ENCODE data around the gene KRT14. TPM values are rescaled to one million over a fixed set of nuclear protein-coding genes. Genes with fewer than 3 reads are reported as not detected.

Gene KRT14
- under 1 TPM in 1 of 6 experiments, not detected in 5; 0.24 TPM for total RNA-seq
- long read RNA-seq: 0 reads

- DNase-seq: no peak
- no peak for ATAC-seq
- WGBS (ENCODE audit: insufficient coverage, low coverage, low lambda C conversion rate, missing lambda C conversion rate): 90% methylated on average over 2 of the region's 15 CpGs
- Histone ChIP-seq H3K4me1 (no peaks in the 10 kb centered on the region), H3K9me3 (no peaks in the 10 kb centered on the region), H3K27ac (no peak within 1 kb of the TSS), H3K27me3 (no peaks in the 10 kb centered on the region), H3K4me3 (no peak within 1 kb of the TSS), H3K36me3 (no peaks in the 10 kb centered on the region)
- intact Hi-C loops (cut with DNase I): no loop called here
- TF ChIP-seq POLR2A (IDR thresholded peaks at IDR 0.05): no peak
- no peak for TF ChIP-seq CTCF (IDR thresholded peaks at IDR 0.05)
These were observed at the start of gene KRT14 for GRCh38 chr17:41586863-41587495. KRT14 (minus strand) TSS chr17:41586895; CDS start chr17:41586834, 61 bp downstream.

- no peak for DNase-seq
- Histone ChIP-seq H3K4me1 (no peaks in the 10 kb centered on the region), H3K4me3 (no peak overlapping the region), H3K9me3 (no peaks in the 10 kb centered on the region), H3K27me3 (no peaks in the 10 kb centered on the region), H3K36me3 (no peaks in the 10 kb centered on the region), H3K27ac (no peak overlapping the region)
- intact Hi-C loops (cut with DNase I): no loop called here
- TF ChIP-seq POLR2A (IDR thresholded peaks at IDR 0.05): no peak
- no peak for TF ChIP-seq CTCF (IDR thresholded peaks at IDR 0.05)
- WGBS (ENCODE audit: insufficient coverage, low coverage, low lambda C conversion rate, missing lambda C conversion rate): 67% methylated on average over 9 of the region's 28 CpGs
- ATAC-seq: peak; percentile 11 to 38 (median 31)
These were observed 48.7 kb upstream of the KRT14 start for GRCh38 chr17:41635121-41636097.

- 60% methylated on average over 1 of the region's 7 CpGs for WGBS (ENCODE audit: insufficient coverage, low coverage, low lambda C conversion rate, missing lambda C conversion rate)
- no peak for TF ChIP-seq CTCF (IDR thresholded peaks at IDR 0.05)
- no peak for TF ChIP-seq POLR2A (IDR thresholded peaks at IDR 0.05)
- no peak overlapping the region for H3K27ac ChIP-seq
These were observed 47.9 kb upstream of the KRT14 start for GRCh38 chr17:41634639-41635038.

GRCh38 chr17:41633556-41634199 is 47.0 kb upstream of the KRT14 start:
- H3K27me3 ChIP-seq: no peaks in the 10 kb centered on the region
- H3K36me3 ChIP-seq: no peaks in the 10 kb centered on the region
- H3K4me1 ChIP-seq: no peaks in the 10 kb centered on the region
- no peak for DNase-seq
- no peak for ATAC-seq
- intact Hi-C loops (cut with DNase I): no loop called here
- TF ChIP-seq POLR2A (IDR thresholded peaks at IDR 0.05): no peak
- TF ChIP-seq CTCF (IDR thresholded peaks at IDR 0.05): no peak
- H3K27ac ChIP-seq: no peak overlapping the region
- H3K9me3 ChIP-seq: no peaks in the 10 kb centered on the region
- 62% methylated on average over 2 of the region's 14 CpGs for WGBS (ENCODE audit: insufficient coverage, low coverage, low lambda C conversion rate, missing lambda C conversion rate)
- H3K4me3 ChIP-seq: no peak overlapping the region

More at GRCh38 chr17:41634639-41635038, 47.9 kb upstream of the KRT14 start:
- ATAC-seq: peak in 3 of 4 donors; percentile 3 to 12 (median 5)
- no peaks in the 10 kb centered on the region for H3K36me3 ChIP-seq
- no peaks in the 10 kb centered on the region for H3K27me3 ChIP-seq
- no peaks in the 10 kb centered on the region for H3K4me1 ChIP-seq
- H3K9me3 ChIP-seq: no peaks in the 10 kb centered on the region
- no peak overlapping the region for H3K4me3 ChIP-seq
- intact Hi-C loops (cut with DNase I): no loop called here
- DNase-seq: no peak
